ENCODE results near the gene CD81. TPM values are rescaled to one million over a fixed set of nuclear protein-coding genes. Genes with fewer than 3 reads are reported as not detected.

The CD81 gene
- total RNA-seq, 1 experiment from 2014 or later = 296 TPM

GRCh38 chr11:2406878-2407410 lies 29.8 kb downstream of the CD81 start:
- TF ChIP-seq ZNF274 (IDR thresholded peaks at IDR 0.05; ENCODE audit: low read depth, low read length) (no peak), CTCF (IDR thresholded peaks at IDR 0.05 in 2 of 3, conservative IDR thresholded peaks at IDR 0.05 in 1 of 3; ENCODE audit: borderline replicate concordance in 1 of 3, insufficient read depth in 1 of 3, low read depth in 2 of 3, low read length in 2 of 3) (no peak), ZBTB33 (IDR thresholded peaks at IDR 0.05; ENCODE audit: extremely low read depth, insufficient replicate concordance, low read length) (no peak), YY1 (IDR thresholded peaks at IDR 0.05; ENCODE audit: extremely low read depth, insufficient replicate concordance, low read depth, low read length) (no peak), TCF7L2 (IDR thresholded peaks at IDR 0.05; ENCODE audit: borderline replicate concordance, extremely low read depth, insufficient read depth, insufficient read length) (no peak), CEBPB (IDR thresholded peaks at IDR 0.05; ENCODE audit: low read depth) (no peak), REST (IDR thresholded peaks at IDR 0.05; ENCODE audit: low read depth) (no peak), SP1 (IDR thresholded peaks at IDR 0.05; ENCODE audit: low read depth) (no peak), MAX (IDR thresholded peaks at IDR 0.05) (no peak), ELF1 (IDR thresholded peaks at IDR 0.05; ENCODE audit: borderline replicate concordance, low read depth) (no peak), SRF (IDR thresholded peaks at IDR 0.05; ENCODE audit: low read depth) (no peak), ATF3 (IDR thresholded peaks at IDR 0.05) (no peak), EZH2 (IDR thresholded peaks at IDR 0.05) (no peak), JUND (IDR thresholded peaks at IDR 0.05) (no peak), CBX3 (IDR thresholded peaks at IDR 0.05; ENCODE audit: low read depth) (no peak), POLR2A (IDR thresholded peaks at IDR 0.05; ENCODE audit: borderline replicate concordance, extremely low read depth, insufficient read depth, insufficient read length) (no peak), EGR1 (IDR thresholded peaks at IDR 0.05; ENCODE audit: low read depth) (no peak), ZFX (IDR thresholded peaks at IDR 0.05) (no peak)
- no peak overlapping the region for H2AFZ ChIP-seq (ENCODE audit: low read depth, low read length, poor library complexity, severe bottlenecking)
- no TSS peak for BruUV-seq (replicated peaks)
- no peaks in the 10 kb centered on the region for H3K9me2 ChIP-seq (ENCODE audit: insufficient read depth)
- CTCF ChIA-PET = no interaction called here
- no peak overlapping the region for H3K9ac ChIP-seq (ENCODE audit: low read length)
- RAD21 ChIA-PET (ENCODE audit: low non-redundant PET in 1 of 2, low total read pairs in 2 of 2, uncharacterized antibody in 2 of 2, unreplicated experiment in 2 of 2) = no interaction called here
- H3K4me1 ChIP-seq (ENCODE audit: control insufficient read depth in 1 of 2, insufficient read depth in 2 of 2, low read length in 2 of 2) = peaks cover 3 to 5% of the 10 kb centered on the region in 2 experiments
- intact Hi-C loops (cut with micrococcal nuclease) = no loop called here
- peaks cover 5 to 7% of the 10 kb centered on the region in 2 experiments; a peak in 3 of 4 replicates for H3K36me3 ChIP-seq (ENCODE audit: control insufficient read depth in 1 of 2, insufficient read depth in 2 of 2, low read length in 2 of 2)
- no peak for DNase-seq (ENCODE audit: low read depth, low spot score)
- ATAC-seq = no peak
- H3K79me2 ChIP-seq (ENCODE audit: insufficient read depth, low read length) = peaks cover 6% of the 10 kb centered on the region
- POLR2A ChIA-PET = no interaction called here
- H3K4me2 ChIP-seq (ENCODE audit: low read length) = no peak overlapping the region
- H3K9me3 ChIP-seq (ENCODE audit: control insufficient read depth in 1 of 2, insufficient read depth in 1 of 2, low read depth in 1 of 2, low read length in 2 of 2) = no peaks in the 10 kb centered on the region
- no peak overlapping the region; the same call in 1 of the 2 replicates for H3K27ac ChIP-seq (ENCODE audit: low read depth, low read length)
- H3K4me3 ChIP-seq (replicated peaks in 1 of 2; ENCODE audit: low read depth in 1 of 2, low read length in 2 of 2) = no peak overlapping the region
- H3K27me3 ChIP-seq (ENCODE audit: insufficient read depth, low read length) = no peaks in the 10 kb centered on the region
- H4K20me1 ChIP-seq (ENCODE audit: insufficient read depth) = no peaks in the 10 kb centered on the region

Data from HCT116 (cell line).